ENCODE data around the gene MOK. TPM values are rescaled to one million over a fixed set of nuclear protein-coding genes. Genes with fewer than 3 reads are reported as not detected.

Gene MOK
- total RNA-seq, 2 donors from 2014 or later: 60.3 to 102 TPM

DNA sequence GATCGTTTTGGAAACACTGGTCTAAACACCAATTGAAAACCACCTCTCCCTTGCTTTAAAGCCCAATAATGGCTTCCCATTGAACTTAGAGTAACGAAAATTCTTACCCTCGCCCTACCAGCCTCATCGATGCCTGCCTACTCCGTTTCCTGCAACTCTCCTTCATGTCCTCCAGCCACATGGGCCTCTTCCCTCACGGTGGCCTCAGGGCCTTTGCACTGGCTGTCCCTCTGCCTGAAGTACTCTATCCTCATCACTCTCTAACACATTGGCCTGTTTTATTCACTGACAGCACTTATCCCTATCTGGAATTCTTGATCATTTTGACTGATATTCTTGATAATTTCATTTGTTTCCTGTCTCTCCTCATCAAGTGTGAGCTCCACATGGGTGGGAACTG lies 46.8 kb downstream of the MOK start:
- H3K4me3 ChIP-seq (ENCODE audit: low read length): no peak overlapping the region
- Mint-ChIP-seq H3K27me3 (ENCODE audit: insufficient read depth) (peaks cover 4% of the 10 kb centered on the region), H3K9me3 (no peaks in the 10 kb centered on the region), H3K27ac (no peak overlapping the region), H3K4me1 (no peaks in the 10 kb centered on the region), H3K4me3 (no peak overlapping the region), H3K36me3 (ENCODE audit: low read depth) (peaks cover 2% of the 10 kb centered on the region)
- DNase-seq: no peak
- peaks cover 5% of the 10 kb centered on the region for H3K4me1 ChIP-seq (ENCODE audit: control insufficient read depth, insufficient read depth, low read length)
- no peak overlapping the region for H3K27ac ChIP-seq (ENCODE audit: low read depth, low read length)
- TF ChIP-seq, protein P1, sequence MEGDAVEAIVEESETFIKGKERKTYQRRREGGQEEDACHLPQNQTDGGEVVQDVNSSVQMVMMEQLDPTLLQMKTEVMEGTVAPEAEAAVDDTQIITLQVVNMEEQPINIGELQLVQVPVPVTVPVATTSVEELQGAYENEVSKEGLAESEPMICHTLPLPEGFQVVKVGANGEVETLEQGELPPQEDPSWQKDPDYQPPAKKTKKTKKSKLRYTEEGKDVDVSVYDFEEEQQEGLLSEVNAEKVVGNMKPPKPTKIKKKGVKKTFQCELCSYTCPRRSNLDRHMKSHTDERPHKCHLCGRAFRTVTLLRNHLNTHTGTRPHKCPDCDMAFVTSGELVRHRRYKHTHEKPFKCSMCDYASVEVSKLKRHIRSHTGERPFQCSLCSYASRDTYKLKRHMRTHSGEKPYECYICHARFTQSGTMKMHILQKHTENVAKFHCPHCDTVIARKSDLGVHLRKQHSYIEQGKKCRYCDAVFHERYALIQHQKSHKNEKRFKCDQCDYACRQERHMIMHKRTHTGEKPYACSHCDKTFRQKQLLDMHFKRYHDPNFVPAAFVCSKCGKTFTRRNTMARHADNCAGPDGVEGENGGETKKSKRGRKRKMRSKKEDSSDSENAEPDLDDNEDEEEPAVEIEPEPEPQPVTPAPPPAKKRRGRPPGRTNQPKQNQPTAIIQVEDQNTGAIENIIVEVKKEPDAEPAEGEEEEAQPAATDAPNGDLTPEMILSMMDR (conservative IDR thresholded peaks at IDR 0.05): no peak
- no peak overlapping the region for H3K9ac ChIP-seq (ENCODE audit: extremely low read depth, low read length, poor library complexity, severe bottlenecking)
- no peaks in the 10 kb centered on the region for H3K36me3 ChIP-seq (ENCODE audit: control insufficient read depth, insufficient read depth, low read length)
- H3K27me3 ChIP-seq (ENCODE audit: control insufficient read depth, insufficient read depth, low read length, poor library complexity, severe bottlenecking): no peaks in the 10 kb centered on the region
- WGBS, 2 experiments (ENCODE audit: insufficient coverage in 1 of 2, insufficient read length in 1 of 2): 93 to 96% methylated on average over 5 to 6 of the region's 6 CpGs
- H3K9me3 ChIP-seq (ENCODE audit: control insufficient read depth, low read length): no peaks in the 10 kb centered on the region

DNA sequence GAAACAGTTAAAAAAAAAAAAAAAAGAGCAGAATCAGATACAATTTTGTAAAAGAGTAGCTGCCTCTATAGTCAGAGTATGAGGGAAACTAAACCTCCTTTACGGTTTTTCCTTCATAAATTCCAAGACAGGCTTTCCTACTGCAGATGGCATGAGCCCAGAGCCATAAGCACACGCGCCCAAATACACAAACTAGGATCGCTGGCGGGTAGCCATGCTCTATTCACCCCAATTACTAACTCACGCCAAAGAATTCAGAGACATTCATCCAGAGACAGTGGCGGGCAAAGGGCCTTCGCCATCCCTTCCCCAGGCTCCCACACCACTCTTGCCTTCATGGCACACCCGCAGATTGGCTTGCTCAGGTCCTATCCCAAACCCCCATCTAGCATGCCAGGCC lies 48.2 kb downstream of the MOK start:
- no peaks in the 10 kb centered on the region for H3K27me3 ChIP-seq (ENCODE audit: control insufficient read depth, insufficient read depth, low read length, poor library complexity, severe bottlenecking)
- Mint-ChIP-seq H3K4me3 (no peak overlapping the region), H3K4me1 (no peaks in the 10 kb centered on the region), H3K27me3 (ENCODE audit: insufficient read depth) (peaks cover 4% of the 10 kb centered on the region), H3K9me3 (no peaks in the 10 kb centered on the region), H3K36me3 (ENCODE audit: low read depth) (peaks cover 2% of the 10 kb centered on the region), H3K27ac (no peak overlapping the region)
- H3K36me3 ChIP-seq (ENCODE audit: control insufficient read depth, insufficient read depth, low read length): no peaks in the 10 kb centered on the region
- H3K4me3 ChIP-seq (ENCODE audit: low read length): no peak overlapping the region
- no peak for DNase-seq
- TF ChIP-seq, protein P1 (conservative IDR thresholded peaks at IDR 0.05): no peak
- H3K4me1 ChIP-seq (ENCODE audit: control insufficient read depth, insufficient read depth, low read length): no peaks in the 10 kb centered on the region
- no peak overlapping the region for H3K9ac ChIP-seq (ENCODE audit: extremely low read depth, low read length, poor library complexity, severe bottlenecking)
- 86 to 88% methylated on average over 4 to 9 of the region's 9 CpGs for WGBS, 2 experiments (ENCODE audit: insufficient coverage in 1 of 2, insufficient read length in 1 of 2)
- H3K27ac ChIP-seq (ENCODE audit: low read depth, low read length): no peak overlapping the region
- H3K9me3 ChIP-seq (ENCODE audit: control insufficient read depth, low read length): no peaks in the 10 kb centered on the region

DNA sequence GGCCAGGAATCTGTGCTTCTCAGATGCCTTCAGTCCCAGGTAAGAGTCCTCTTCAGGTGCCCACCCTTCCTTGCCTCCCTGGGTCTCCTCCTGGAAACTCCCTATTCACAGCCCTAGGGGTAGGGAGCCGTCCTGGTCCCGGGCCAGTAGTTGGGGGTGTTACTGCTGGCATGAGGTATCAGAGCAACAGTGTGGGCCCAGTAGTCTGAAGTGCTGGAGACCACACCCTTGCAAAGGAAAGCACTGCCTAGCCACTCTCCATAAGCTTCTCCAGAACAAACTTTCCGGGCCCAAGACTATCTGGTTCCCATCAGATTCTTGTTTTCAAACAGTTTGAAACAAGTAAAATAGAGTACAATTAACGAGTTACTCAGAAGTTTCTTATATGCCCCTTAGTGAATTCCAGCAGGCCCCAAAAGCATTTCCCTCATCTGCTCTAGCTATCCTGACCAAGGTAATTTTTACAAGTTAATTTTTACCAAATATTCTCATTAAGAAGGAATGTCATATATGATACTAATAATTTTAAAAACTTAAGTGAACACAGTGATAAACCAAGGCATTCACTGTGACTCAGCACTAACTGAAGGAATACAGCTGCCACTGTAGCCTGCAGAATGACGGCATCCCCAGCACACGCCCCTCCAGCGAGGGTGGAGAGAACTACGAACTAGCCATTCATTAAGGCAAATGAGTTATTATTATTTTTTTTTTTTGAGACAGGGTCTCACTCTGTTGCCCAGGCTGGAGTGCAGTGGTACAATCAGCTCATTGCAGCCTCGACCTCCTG lies 49.4 kb downstream of the MOK start:
- Histone ChIP-seq H3K27ac (ENCODE audit: low read depth, low read length) (no peak overlapping the region), H3K4me1 (ENCODE audit: control insufficient read depth, insufficient read depth, low read length) (no peaks in the 10 kb centered on the region), H3K27me3 (ENCODE audit: control insufficient read depth, insufficient read depth, low read length, poor library complexity, severe bottlenecking) (no peaks in the 10 kb centered on the region), H3K9me3 (ENCODE audit: control insufficient read depth, low read length) (no peaks in the 10 kb centered on the region), H3K4me3 (ENCODE audit: low read length) (no peak overlapping the region), H3K9ac (ENCODE audit: extremely low read depth, low read length, poor library complexity, severe bottlenecking) (no peak overlapping the region), H3K36me3 (ENCODE audit: control insufficient read depth, insufficient read depth, low read length) (no peaks in the 10 kb centered on the region)
- Mint-ChIP-seq H3K36me3 (ENCODE audit: low read depth) (peaks cover 2% of the 10 kb centered on the region), H3K27me3 (ENCODE audit: insufficient read depth) (peaks cover 13% of the 10 kb centered on the region), H3K27ac (no peak overlapping the region), H3K4me3 (no peak overlapping the region), H3K9me3 (no peaks in the 10 kb centered on the region), H3K4me1 (no peaks in the 10 kb centered on the region)
- WGBS, 2 experiments (ENCODE audit: insufficient coverage in 1 of 2, insufficient read length in 1 of 2): 90 to 96% methylated on average over 7 to 9 of the region's 9 CpGs
- DNase-seq: no peak
- TF ChIP-seq, protein P1 (conservative IDR thresholded peaks at IDR 0.05): no peak

Data from endodermal cell (in vitro differentiated cells).